HK-2 (cell line): Measurements from ENCODE around the gene TMOD4.

Experiments
- DNase-seq: peaks from one replicate; pipeline ENCODE4 v3.0.0-alpha.2; 2018; ENCODE audit not compliant: unreplicated experiment

The TMOD4 gene

GRCh38 chr1:151142411-151143056 is 33.2 kb downstream of the TMOD4 start:
- DNase-seq, result no peak

- DNase-seq, result no peak
These were observed 38.0 kb downstream of the TMOD4 start for GRCh38 chr1:151137789-151138188.

- no peak for DNase-seq
These were observed 40.1 kb downstream of the TMOD4 start for GRCh38 chr1:151135433-151136385.

- no peak for DNase-seq
These were observed 40.8 kb downstream of the TMOD4 start for GRCh38 chr1:151134991-151135390.

GRCh38 chr1:151134396-151134795 is 41.4 kb downstream of the TMOD4 start:
- no peak for DNase-seq

- no peak for DNase-seq
These were observed 42.6 kb downstream of the TMOD4 start for GRCh38 chr1:151133018-151133806.

GRCh38 chr1:151132335-151133017 is 43.3 kb downstream of the TMOD4 start:
- DNase-seq, result no peak

- DNase-seq, result no peak
These were observed 44.0 kb downstream of the TMOD4 start for GRCh38 chr1:151131701-151132334.

GRCh38 chr1:151130987-151131586 is 44.7 kb downstream of the TMOD4 start:
- no peak for DNase-seq

GRCh38 chr1:151128800-151129199 is 47.0 kb downstream of the TMOD4 start:
- DNase-seq, result no peak

GRCh38 chr1:151124763-151125403 is 50.9 kb downstream of the TMOD4 start:
- no peak for DNase-seq
